Neural progenitor cell (in vitro differentiated cells): ENCODE measurements around the gene TMEM198. TPM values are rescaled to one million over a fixed set of nuclear protein-coding genes. Genes with fewer than 3 reads are reported as not detected.

Experiments
- DNase-seq: peaks from one replicate; pipeline ENCODE4 v3.0.0-alpha.2; 2016; ENCODE audit warnings: low spot score
- H2AFZ ChIP-seq: fragments of 200-600 bp; sonication (generic); replicated peaks from 2 replicates; pipeline ENCODE4 v1.6.1; 2016; ENCODE audit warnings: antibody characterized with exemption
- H3F3A ChIP-seq: fragments of 200-600 bp; sonication (generic); 2 replicates; pipeline ENCODE4 v1.6.1; 2016; ENCODE audit warnings: antibody characterized with exemption, low read depth
- H3K27ac ChIP-seq: fragments of 200-600 bp; sonication (generic); 2 replicates; pipeline ENCODE4 v1.5.1; 2016; ENCODE audit warnings: mild to moderate bottlenecking
- H3K27me3 ChIP-seq: fragments of 200-600 bp; sonication (generic); 2 replicates; pipeline ENCODE4 v1.6.1; 2016; ENCODE audit warnings: mild to moderate bottlenecking, moderate library complexity
- H3K36me3 ChIP-seq: fragments of 200-600 bp; sonication (generic); 2 replicates; pipeline ENCODE4 v1.5.1; 2016
- H3K4me1 ChIP-seq: fragments of 200-600 bp; sonication (generic); 2 replicates; pipeline ENCODE4 v1.6.1; 2016; ENCODE audit warnings: mixed run types
- H3K4me2 ChIP-seq: fragments of 200-600 bp; sonication (generic); 2 replicates; pipeline ENCODE4 v1.6.1; 2016
- H3K4me3 ChIP-seq: fragments of 200-600 bp; sonication (generic); 2 replicates; pipeline ENCODE4 v1.5.1; 2016
- H3K79me2 ChIP-seq: fragments of 200-600 bp; sonication (generic); 2 replicates; pipeline ENCODE4 v1.6.1; 2016; ENCODE audit warnings: low read depth
- H3K9ac ChIP-seq: fragments of 200-600 bp; sonication (generic); 2 replicates; pipeline ENCODE4 v1.6.1; 2016
- H3K9me3 ChIP-seq: fragments of 200-600 bp; sonication (generic); 2 replicates; pipeline ENCODE4 v1.5.1; 2016; ENCODE audit warnings: low read depth
- H4K20me1 ChIP-seq: fragments of 200-600 bp; sonication (generic); 2 replicates; pipeline ENCODE4 v1.6.1; 2016; ENCODE audit warnings: low read depth
- H3K27ac Mint-ChIP-seq: 3 replicates; pipeline ENCODE4 v1.8.0; 2021; ENCODE audit warnings: mixed read lengths
- H3K27me3 Mint-ChIP-seq: 2 replicates; pipeline ENCODE4 v1.8.0; 2022; ENCODE audit warnings: low read depth, mild to moderate bottlenecking, inconsistent platforms, moderate library complexity, mixed read lengths; ENCODE audit not compliant: insufficient read depth
- H3K36me3 Mint-ChIP-seq: 3 replicates; pipeline ENCODE4 v1.8.0; 2021; ENCODE audit warnings: mixed read lengths
- H3K4me1 Mint-ChIP-seq: 3 replicates; pipeline ENCODE4 v1.8.0; 2021; ENCODE audit warnings: mixed read lengths
- H3K4me3 Mint-ChIP-seq: 3 replicates; pipeline ENCODE4 v1.8.0; 2021; ENCODE audit warnings: mild to moderate bottlenecking, moderate library complexity, mixed read lengths
- H3K9me3 Mint-ChIP-seq: 3 replicates; pipeline ENCODE4 v1.8.0; 2020; ENCODE audit warnings: mixed read lengths
- EZH2 ChIP-seq: fragments of 200-600 bp; sonication (generic); IDR thresholded peaks from 2 replicates; pipeline ENCODE4 v1.6.1; 2017; ENCODE audit warnings: antibody characterized with exemption, mild to moderate bottlenecking, moderate library complexity
- EZH2phosphoT487 ChIP-seq: fragments of 200-600 bp; sonication (generic); IDR thresholded peaks from 2 replicates; pipeline ENCODE4 v1.6.1; 2017; ENCODE audit warnings: antibody characterized with exemption
- total RNA-seq: library from RNA; depleted of rRNA; stranded (reverse); fragments of >200 nt; gene quantifications from 2 replicates; pipeline ENCODE4 v1.2.3, GENCODE V29; 2015; ENCODE audit warnings: low replicate concordance
- TF ChIP-seq, protein P1 (sequence below): fragments of 200-600 bp; sonication (generic); IDR thresholded peaks from 2 replicates; pipeline ENCODE4 v1.5.1; 2017; ENCODE audit warnings: antibody characterized with exemption, mild to moderate bottlenecking

TMEM198 gene
- total RNA-seq, 1 donor from 2014 or later = 0.79 TPM

- Mint-ChIP-seq H3K4me3 (peak overlapping the region; percentile 81), H3K36me3 (no peaks in the 10 kb centered on the region), H3K27ac (no peak overlapping the region), H3K27me3 (peaks cover 38% of the 10 kb centered on the region), H3K9me3 (no peaks in the 10 kb centered on the region), H3K4me1 (peaks cover 65% of the 10 kb centered on the region)
- no peak overlapping the region for H2AFZ ChIP-seq
- peaks cover 35% of the 10 kb centered on the region for H3F3A ChIP-seq
- peak overlapping the region; percentile 12 for H3K4me3 ChIP-seq
- TF ChIP-seq EZH2 (no peak), EZH2phosphoT487 (no peak)
- TF ChIP-seq, protein P1, sequence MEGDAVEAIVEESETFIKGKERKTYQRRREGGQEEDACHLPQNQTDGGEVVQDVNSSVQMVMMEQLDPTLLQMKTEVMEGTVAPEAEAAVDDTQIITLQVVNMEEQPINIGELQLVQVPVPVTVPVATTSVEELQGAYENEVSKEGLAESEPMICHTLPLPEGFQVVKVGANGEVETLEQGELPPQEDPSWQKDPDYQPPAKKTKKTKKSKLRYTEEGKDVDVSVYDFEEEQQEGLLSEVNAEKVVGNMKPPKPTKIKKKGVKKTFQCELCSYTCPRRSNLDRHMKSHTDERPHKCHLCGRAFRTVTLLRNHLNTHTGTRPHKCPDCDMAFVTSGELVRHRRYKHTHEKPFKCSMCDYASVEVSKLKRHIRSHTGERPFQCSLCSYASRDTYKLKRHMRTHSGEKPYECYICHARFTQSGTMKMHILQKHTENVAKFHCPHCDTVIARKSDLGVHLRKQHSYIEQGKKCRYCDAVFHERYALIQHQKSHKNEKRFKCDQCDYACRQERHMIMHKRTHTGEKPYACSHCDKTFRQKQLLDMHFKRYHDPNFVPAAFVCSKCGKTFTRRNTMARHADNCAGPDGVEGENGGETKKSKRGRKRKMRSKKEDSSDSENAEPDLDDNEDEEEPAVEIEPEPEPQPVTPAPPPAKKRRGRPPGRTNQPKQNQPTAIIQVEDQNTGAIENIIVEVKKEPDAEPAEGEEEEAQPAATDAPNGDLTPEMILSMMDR = no peak
- H3K27me3 ChIP-seq = peaks cover 44% of the 10 kb centered on the region
- no peaks in the 10 kb centered on the region for H3K36me3 ChIP-seq
- H3K9ac ChIP-seq = no peak overlapping the region
- H3K9me3 ChIP-seq = no peaks in the 10 kb centered on the region
- H4K20me1 ChIP-seq = no peaks in the 10 kb centered on the region
- peaks cover 65% of the 10 kb centered on the region for H3K4me1 ChIP-seq
- no peak overlapping the region for H3K27ac ChIP-seq
- H3K4me2 ChIP-seq = peak overlapping the region; percentile 80
- H3K79me2 ChIP-seq = no peaks in the 10 kb centered on the region
- peak; percentile 85 for DNase-seq
These were observed 31.2 kb upstream of the TMEM198 start for GRCh38 chr2:219512524-219513216.

DNA sequence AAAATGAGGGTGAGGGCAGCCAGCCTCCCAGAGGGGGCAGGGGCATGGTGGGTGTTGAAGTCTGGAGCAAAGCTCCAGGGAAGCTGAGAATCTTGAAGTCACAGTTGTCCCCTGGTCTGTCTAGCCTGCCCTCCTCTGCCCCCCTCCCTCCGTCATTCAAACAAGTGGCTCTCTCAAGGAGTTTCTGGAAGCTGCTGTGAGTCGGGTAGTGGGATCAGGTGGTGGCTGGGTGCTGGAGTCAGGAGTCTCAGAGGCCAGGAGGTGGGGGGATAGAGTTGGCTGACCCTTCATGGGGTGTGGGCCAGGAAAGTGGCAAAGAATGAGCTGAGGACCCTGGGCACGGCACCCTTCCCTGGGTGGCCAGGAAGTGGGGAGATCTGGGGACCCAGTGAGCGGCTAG is 30.0 kb upstream of the TMEM198 start:
- H3K36me3 Mint-ChIP-seq = no peaks in the 10 kb centered on the region
- H3K4me2 ChIP-seq = peak overlapping the region; percentile 80
- no peak overlapping the region for H3K9ac ChIP-seq

DNA sequence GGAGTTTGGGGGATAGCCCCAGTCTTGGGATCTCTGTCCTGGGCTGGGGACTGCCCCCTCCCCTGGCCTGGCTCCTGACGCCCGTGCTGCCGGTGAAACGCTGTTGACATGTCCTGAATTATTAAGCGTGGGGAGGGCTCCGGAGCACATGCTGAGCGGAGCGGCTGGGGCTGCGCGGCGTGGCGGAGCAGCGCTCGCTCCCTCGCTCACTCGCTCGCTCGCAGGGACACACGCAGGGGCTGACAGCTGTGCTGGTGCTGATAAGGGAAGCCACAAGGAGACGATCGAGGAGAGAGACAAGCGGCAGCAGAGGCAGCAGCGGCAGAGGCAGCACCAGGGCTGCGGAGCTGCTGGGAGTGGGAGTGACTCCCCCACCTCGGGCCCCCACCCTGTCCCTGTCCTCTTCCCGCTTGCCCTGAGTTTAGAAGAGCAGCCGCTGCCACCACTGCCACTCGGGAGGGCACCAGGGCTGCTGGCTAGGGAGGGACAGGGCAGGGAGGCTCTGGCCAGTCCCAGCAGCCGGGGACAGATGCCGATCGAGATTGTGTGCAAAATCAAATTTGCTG is 29.5 kb upstream of the TMEM198 start, which contains the start of gene ASIC4:
ASIC4 (plus strand) TSS at position 287 of the 566 bp plus-strand sequence; CDS start at position 530, 243 bp downstream.
- H3K9ac ChIP-seq = no peak within 1 kb of the TSS
- TF ChIP-seq EZH2 (no peak), EZH2phosphoT487 (no peak)
- TF ChIP-seq, protein P1 = no peak
- peaks cover 31% of the 10 kb centered on the region for H3F3A ChIP-seq
- H3K36me3 ChIP-seq = no peaks in the 10 kb centered on the region
- H3K4me2 ChIP-seq = peak within 1 kb of the TSS; percentile 80
- H3K4me3 ChIP-seq = peak within 1 kb of the TSS; percentile 12
- no peaks in the 10 kb centered on the region for H3K79me2 ChIP-seq
- H4K20me1 ChIP-seq = no peaks in the 10 kb centered on the region
- H3K27me3 Mint-ChIP-seq = peaks cover 41% of the 10 kb centered on the region
- no peak within 1 kb of the TSS for H3K27ac ChIP-seq
- peak within 1 kb of the TSS; percentile 83 for H3K27ac Mint-ChIP-seq
- peak; percentile 67 for DNase-seq
- H3K9me3 Mint-ChIP-seq = no peaks in the 10 kb centered on the region
- peaks cover 65% of the 10 kb centered on the region for H3K4me1 Mint-ChIP-seq
- no peaks in the 10 kb centered on the region for H3K36me3 Mint-ChIP-seq
- H3K4me1 ChIP-seq = peaks cover 53% of the 10 kb centered on the region
- H3K27me3 ChIP-seq = peaks cover 44% of the 10 kb centered on the region
- H3K4me3 Mint-ChIP-seq = peak within 1 kb of the TSS; percentile 81
- H3K9me3 ChIP-seq = no peaks in the 10 kb centered on the region
- H2AFZ ChIP-seq = no peak within 1 kb of the TSS

More for the DNA sequence above, 30.0 kb upstream of the TMEM198 start:
- Histone ChIP-seq H3K4me3 (peak overlapping the region; percentile 6), H3K9me3 (no peaks in the 10 kb centered on the region), H3K4me1 (peaks cover 57% of the 10 kb centered on the region), H3K27me3 (peaks cover 44% of the 10 kb centered on the region), H3K36me3 (no peaks in the 10 kb centered on the region), H3F3A (peaks cover 30% of the 10 kb centered on the region), H3K27ac (no peak overlapping the region), H4K20me1 (no peaks in the 10 kb centered on the region), H3K79me2 (no peaks in the 10 kb centered on the region), H2AFZ (no peak overlapping the region)
- H3K4me3 Mint-ChIP-seq = peak overlapping the region; percentile 81
- H3K4me1 Mint-ChIP-seq = peaks cover 64% of the 10 kb centered on the region
- H3K9me3 Mint-ChIP-seq = no peaks in the 10 kb centered on the region
- peak overlapping the region; percentile 83 for H3K27ac Mint-ChIP-seq
- TF ChIP-seq, protein P1 = no peak
- no peak for TF ChIP-seq EZH2phosphoT487
- TF ChIP-seq EZH2 = no peak
- H3K27me3 Mint-ChIP-seq = peaks cover 38% of the 10 kb centered on the region
- no peak for DNase-seq
